Panc1 (cell line): ENCODE measurements around the gene ZBTB34. TPM values are rescaled to one million over a fixed set of nuclear protein-coding genes. Genes with fewer than 3 reads are reported as not detected.

Experiments
- ATAC-seq: fragments of 200-7000 bp; cut with Tn5 transposase; 2 replicates; pipeline ENCODE4 v1.9.1; 2020; ENCODE audit warnings: mild to moderate bottlenecking, moderate library complexity
- BruUV-seq: library from RNA; stranded (reverse); fragments of 400-500 nt; replicated peaks from 2 replicates; lab custom pipeline; 2021; lab: Mats Ljungman, UMichigan
- CTCF ChIA-PET: fragments of 300-600 bp; sonication (Branson Sonifier 250); formaldehyde crosslinking; loops from one replicate; lab custom pipeline; 2022; ENCODE audit warnings: antibody characterized with exemption; lab: Charles Lee
- POLR2A ChIA-PET: fragments of 300-600 bp; sonication (Branson Sonifier 250); formaldehyde crosslinking; loops from one replicate; lab custom pipeline; 2022; ENCODE audit warnings: antibody characterized with exemption; lab: Charles Lee
- DNase-seq: peaks from one replicate; pipeline ENCODE4 v3.0.0-alpha.2; 2010; ENCODE audit warnings: low read depth, low spot score
- H3K27ac ChIP-seq: 2 replicates; pipeline ENCODE4 v1.5.1; 2011; ENCODE audit warnings: mild to moderate bottlenecking, low read length, inconsistent platforms
- H3K27me3 ChIP-seq: fragments of 200-500 bp; sonication (Bioruptor generic); 2 replicates; pipeline ENCODE4 v1.6.0; 2014; ENCODE audit warnings: low read length, inconsistent platforms; ENCODE audit not compliant: control insufficient read depth, insufficient read depth
- H3K36me3 ChIP-seq: fragments of 200-500 bp; sonication (Bioruptor generic); 2 replicates; pipeline ENCODE4 v1.5.1; 2014; ENCODE audit warnings: inconsistent platforms, mild to moderate bottlenecking, low read length, moderate library complexity; ENCODE audit not compliant: control insufficient read depth, insufficient read depth
- H3K4me1 ChIP-seq: 2 replicates; pipeline ENCODE4 v1.5.1; 2011; ENCODE audit warnings: inconsistent platforms, mild to moderate bottlenecking, low read length, moderate library complexity; ENCODE audit not compliant: control insufficient read depth, insufficient read depth
- H3K4me3 ChIP-seq, 2 experiments: 2 replicates each; pipeline ENCODE4 v1.5.1; 2011 to 2012; ENCODE audit warnings: low read depth in 2 of 2, low read length in 2 of 2, mild to moderate bottlenecking in 2 of 2, inconsistent platforms in 1 of 2, moderate library complexity in 1 of 2
- H3K9me3 ChIP-seq: fragments of 200-500 bp; sonication (Bioruptor generic); 2 replicates; pipeline ENCODE4 v1.5.1; 2014; ENCODE audit warnings: low read depth, mild to moderate bottlenecking, inconsistent platforms, low read length, moderate library complexity; ENCODE audit not compliant: control insufficient read depth, insufficient read depth
- POLR2AphosphoS5 ChIP-seq: IDR thresholded peaks from 2 replicates; pipeline ENCODE4 v1.6.1; 2012; ENCODE audit warnings: mild to moderate bottlenecking, low read depth, low read length, moderate library complexity
- SIN3A ChIP-seq: IDR thresholded peaks from 2 replicates; pipeline ENCODE4 v1.6.1; 2012; ENCODE audit warnings: low read depth, mild to moderate bottlenecking, low read length, moderate library complexity, borderline replicate concordance; ENCODE audit not compliant: insufficient read depth
- TCF7L2 ChIP-seq: IDR thresholded peaks from 2 replicates; pipeline ENCODE4 v1.6.1; 2011; ENCODE audit warnings: mild to moderate bottlenecking, low read depth, low read length, inconsistent platforms
- in situ Hi-C: cut with HindIII; loops from 2 replicates; pipeline ENCODE4 v1.10.0; 2016; ENCODE audit warnings: low sequenced_read_pairs, low pct_unique_long_range_greater_than_20kb
- intact Hi-C: fragments of 100-400 bp; cut with micrococcal nuclease; formaldehyde crosslinking; loops from one replicate; pipeline ENCODE4 v1.10.0; 2022; ENCODE audit not compliant: unreplicated experiment
- total RNA-seq: library from RNA; stranded (reverse); gene quantifications from one replicate; pipeline ENCODE4 v1.2.1, GENCODE V29; 2021; ENCODE audit not compliant: unreplicated experiment
- TF ChIP-seq, protein P1 (sequence below), 2 experiments: IDR thresholded peaks; 2 replicates each; pipeline ENCODE4 v1.6.1; 2011 to 2012; ENCODE audit warnings: low read depth in 2 of 2, control low read depth in 1 of 2, low read length in 1 of 2, mild to moderate bottlenecking in 1 of 2, moderate library complexity in 1 of 2; ENCODE audit not compliant: insufficient read depth in 1 of 2
- TF ChIP-seq, protein P2 (sequence below): fragments of 450-650 bp; IDR thresholded peaks from 2 replicates; pipeline ENCODE4 v1.5.1; 2017; ENCODE audit warnings: mild to moderate bottlenecking

Gene ZBTB34
- total RNA-seq, 1 experiment from 2014 or later: 5.5 TPM

DNA sequence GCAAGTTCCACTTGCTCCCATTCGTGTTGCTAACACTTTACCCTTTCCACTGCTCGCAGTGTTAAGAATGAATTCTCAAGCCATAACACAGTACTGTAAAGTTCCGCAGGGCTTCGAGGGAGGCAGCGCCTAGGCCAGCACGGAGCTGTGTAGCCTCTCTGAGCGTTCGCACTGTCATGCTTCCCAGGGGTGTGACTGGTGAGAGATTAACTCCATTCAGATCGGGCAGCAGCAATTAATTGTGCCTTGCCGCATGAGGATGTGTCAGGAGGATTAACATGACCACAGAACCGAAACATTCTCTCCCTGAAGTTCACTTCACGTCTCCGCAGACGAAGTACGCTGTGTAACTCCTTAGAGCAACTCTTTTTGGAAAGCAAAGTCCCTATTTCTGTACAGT, 23.2 kb downstream of the ZBTB34 start:
- intact Hi-C loops: no loop called here

DNA sequence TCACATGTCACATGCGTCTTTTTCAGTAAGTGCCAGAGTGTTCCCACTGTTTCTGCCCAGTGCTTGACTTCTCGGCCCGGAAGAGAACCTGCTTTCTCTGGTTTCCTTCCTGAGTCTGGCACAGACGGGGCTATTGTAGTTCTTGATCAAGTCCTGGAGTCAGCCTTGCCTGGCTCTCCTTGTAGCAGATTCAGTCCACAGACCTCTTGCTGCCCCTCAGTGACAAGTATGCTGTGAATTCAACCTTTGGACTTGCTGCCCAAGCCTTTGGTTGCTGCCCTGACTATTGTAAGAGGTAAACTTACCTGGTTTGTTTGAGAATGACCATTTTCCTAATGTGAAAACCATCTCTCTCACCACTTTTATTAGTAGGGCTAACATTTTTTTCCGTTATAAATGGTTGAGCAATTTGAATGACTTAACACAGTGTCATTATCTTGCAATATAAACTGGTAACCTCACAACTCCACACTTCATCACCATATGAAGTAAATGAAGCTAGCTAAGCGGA, 24.7 kb downstream of the ZBTB34 start:
- ChIA-PET POLR2A (no interaction called here), CTCF (no interaction called here)
- intact Hi-C loops: no loop called here
- no peaks in the 10 kb centered on the region for H3K4me1 ChIP-seq
- peaks cover 2% of the 10 kb centered on the region; the same call in 1 of the 2 replicates for H3K36me3 ChIP-seq
- no peaks in the 10 kb centered on the region for H3K27me3 ChIP-seq
- in situ Hi-C loops: no loop called here
- BruUV-seq: no TSS peak
- no peak for TF ChIP-seq POLR2AphosphoS5
- H3K4me3 ChIP-seq: no peak overlapping the region
- H3K27ac ChIP-seq: no peak overlapping the region
- ATAC-seq (no peak), DNase-seq (no peak)
- H3K9me3 ChIP-seq: no peaks in the 10 kb centered on the region

More for the DNA sequence above, 23.2 kb downstream of the ZBTB34 start:
- no peak overlapping the region for H3K27ac ChIP-seq
- peaks cover 2% of the 10 kb centered on the region for H3K36me3 ChIP-seq
- H3K4me3 ChIP-seq: no peak overlapping the region
- H3K4me1 ChIP-seq: no peaks in the 10 kb centered on the region
- H3K27me3 ChIP-seq: no peaks in the 10 kb centered on the region
- ATAC-seq (no peak), DNase-seq (no peak)
- POLR2A ChIA-PET: no interaction called here
- H3K9me3 ChIP-seq: no peaks in the 10 kb centered on the region
- in situ Hi-C loops: no loop called here
- TF ChIP-seq POLR2AphosphoS5: no peak
- no peak for TF ChIP-seq SIN3A
- TF ChIP-seq, protein P1, sequence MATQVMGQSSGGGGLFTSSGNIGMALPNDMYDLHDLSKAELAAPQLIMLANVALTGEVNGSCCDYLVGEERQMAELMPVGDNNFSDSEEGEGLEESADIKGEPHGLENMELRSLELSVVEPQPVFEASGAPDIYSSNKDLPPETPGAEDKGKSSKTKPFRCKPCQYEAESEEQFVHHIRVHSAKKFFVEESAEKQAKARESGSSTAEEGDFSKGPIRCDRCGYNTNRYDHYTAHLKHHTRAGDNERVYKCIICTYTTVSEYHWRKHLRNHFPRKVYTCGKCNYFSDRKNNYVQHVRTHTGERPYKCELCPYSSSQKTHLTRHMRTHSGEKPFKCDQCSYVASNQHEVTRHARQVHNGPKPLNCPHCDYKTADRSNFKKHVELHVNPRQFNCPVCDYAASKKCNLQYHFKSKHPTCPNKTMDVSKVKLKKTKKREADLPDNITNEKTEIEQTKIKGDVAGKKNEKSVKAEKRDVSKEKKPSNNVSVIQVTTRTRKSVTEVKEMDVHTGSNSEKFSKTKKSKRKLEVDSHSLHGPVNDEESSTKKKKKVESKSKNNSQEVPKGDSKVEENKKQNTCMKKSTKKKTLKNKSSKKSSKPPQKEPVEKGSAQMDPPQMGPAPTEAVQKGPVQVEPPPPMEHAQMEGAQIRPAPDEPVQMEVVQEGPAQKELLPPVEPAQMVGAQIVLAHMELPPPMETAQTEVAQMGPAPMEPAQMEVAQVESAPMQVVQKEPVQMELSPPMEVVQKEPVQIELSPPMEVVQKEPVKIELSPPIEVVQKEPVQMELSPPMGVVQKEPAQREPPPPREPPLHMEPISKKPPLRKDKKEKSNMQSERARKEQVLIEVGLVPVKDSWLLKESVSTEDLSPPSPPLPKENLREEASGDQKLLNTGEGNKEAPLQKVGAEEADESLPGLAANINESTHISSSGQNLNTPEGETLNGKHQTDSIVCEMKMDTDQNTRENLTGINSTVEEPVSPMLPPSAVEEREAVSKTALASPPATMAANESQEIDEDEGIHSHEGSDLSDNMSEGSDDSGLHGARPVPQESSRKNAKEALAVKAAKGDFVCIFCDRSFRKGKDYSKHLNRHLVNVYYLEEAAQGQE (IDR thresholded peaks at IDR 0.05; ENCODE audit: insufficient read depth in 1 of 2, low read depth in 2 of 2, low read length in 1 of 2): no peak
- TF ChIP-seq, protein P2, sequence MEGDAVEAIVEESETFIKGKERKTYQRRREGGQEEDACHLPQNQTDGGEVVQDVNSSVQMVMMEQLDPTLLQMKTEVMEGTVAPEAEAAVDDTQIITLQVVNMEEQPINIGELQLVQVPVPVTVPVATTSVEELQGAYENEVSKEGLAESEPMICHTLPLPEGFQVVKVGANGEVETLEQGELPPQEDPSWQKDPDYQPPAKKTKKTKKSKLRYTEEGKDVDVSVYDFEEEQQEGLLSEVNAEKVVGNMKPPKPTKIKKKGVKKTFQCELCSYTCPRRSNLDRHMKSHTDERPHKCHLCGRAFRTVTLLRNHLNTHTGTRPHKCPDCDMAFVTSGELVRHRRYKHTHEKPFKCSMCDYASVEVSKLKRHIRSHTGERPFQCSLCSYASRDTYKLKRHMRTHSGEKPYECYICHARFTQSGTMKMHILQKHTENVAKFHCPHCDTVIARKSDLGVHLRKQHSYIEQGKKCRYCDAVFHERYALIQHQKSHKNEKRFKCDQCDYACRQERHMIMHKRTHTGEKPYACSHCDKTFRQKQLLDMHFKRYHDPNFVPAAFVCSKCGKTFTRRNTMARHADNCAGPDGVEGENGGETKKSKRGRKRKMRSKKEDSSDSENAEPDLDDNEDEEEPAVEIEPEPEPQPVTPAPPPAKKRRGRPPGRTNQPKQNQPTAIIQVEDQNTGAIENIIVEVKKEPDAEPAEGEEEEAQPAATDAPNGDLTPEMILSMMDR: no peak
- TF ChIP-seq TCF7L2: no peak
- BruUV-seq: no TSS peak
- CTCF ChIA-PET: no interaction called here

DNA sequence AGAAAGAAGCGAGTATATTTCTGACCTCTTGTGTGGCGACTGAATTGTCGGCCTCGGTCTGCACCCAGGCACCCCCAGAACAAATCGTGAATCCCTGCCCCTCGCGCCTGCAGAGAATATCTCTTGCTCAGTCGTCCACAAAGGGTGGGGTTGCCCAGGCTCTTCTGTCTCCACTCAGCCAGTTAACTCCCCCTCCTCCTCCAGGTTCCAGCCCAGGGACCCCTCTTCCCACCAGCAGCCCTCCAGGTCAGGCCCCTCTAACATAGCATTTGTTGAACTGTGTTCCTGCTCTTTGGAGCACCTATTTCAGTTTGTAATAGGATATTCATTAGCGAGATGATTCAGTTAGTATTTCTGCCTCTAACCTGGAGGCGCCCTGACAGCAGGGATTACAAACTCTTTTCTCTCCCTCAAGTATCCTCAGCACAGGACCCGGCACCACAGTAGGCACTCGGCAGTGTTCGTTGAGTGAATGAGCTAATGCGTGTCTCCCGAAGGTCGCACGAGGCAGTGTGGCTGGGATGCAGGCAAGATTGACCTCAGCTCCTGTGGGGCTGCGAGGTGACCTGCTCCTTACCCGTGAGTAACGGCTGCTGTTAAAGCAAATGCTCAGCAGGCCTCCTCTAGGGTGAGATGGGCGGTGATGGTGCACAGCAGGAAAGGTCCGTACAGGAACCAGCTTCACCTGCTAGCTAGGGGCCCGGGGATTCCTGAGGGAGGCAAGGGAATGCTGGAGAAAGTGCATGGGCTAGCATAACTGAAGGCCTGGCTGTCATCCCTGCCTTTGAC, 25.8 kb downstream of the ZBTB34 start:
- no peak overlapping the region for H3K4me3 ChIP-seq
- TF ChIP-seq, protein P1 (IDR thresholded peaks at IDR 0.05; ENCODE audit: insufficient read depth in 1 of 2, low read depth in 2 of 2, low read length in 1 of 2): no peak
- TF ChIP-seq, protein P2: no peak
- TF ChIP-seq TCF7L2 (no peak), SIN3A (no peak), POLR2AphosphoS5 (no peak)
- H3K27ac ChIP-seq: no peak overlapping the region
- CTCF ChIA-PET: no interaction called here
- no peak for DNase-seq
- no peaks in the 10 kb centered on the region for H3K4me1 ChIP-seq
- intact Hi-C loops: no loop called here
- H3K27me3 ChIP-seq: no peaks in the 10 kb centered on the region
- H3K36me3 ChIP-seq: no peaks in the 10 kb centered on the region
- no peaks in the 10 kb centered on the region for H3K9me3 ChIP-seq
- POLR2A ChIA-PET: no interaction called here
- in situ Hi-C loops: no loop called here
- no TSS peak for BruUV-seq
- no peak; the same call in 1 of the 2 replicates for ATAC-seq
